D721Med (cell line): ENCODE results near the gene SOBP.
"Not testable (repeated sequence)": the region's sequence is repeated elsewhere in the genome, so short reads cannot be mapped to it uniquely, and the experiment has no call there.

Experiments
- DNase-seq: peaks from one replicate; pipeline ENCODE4 v3.0.0; 2011; ENCODE audit warnings: low spot score; ENCODE audit not compliant: insufficient read length
- FAIRE-seq: peaks from 2 replicates; lab custom pipeline; 2011; peaks lifted over from hg19 to GRCh38; lab: Jason Lieb, UNC
- TF ChIP-seq, protein P1 (sequence below): IDR thresholded peaks from 2 replicates; pipeline ENCODE4 v1.5.1; 2012; ENCODE audit warnings: mild to moderate bottlenecking, control low read depth; ENCODE audit not compliant: insufficient read depth; ENCODE audit errors: missing control alignments

SOBP gene

GRCh38 chr6:107545763-107546162, 55.8 kb downstream of the SOBP start:
- FAIRE-seq: no peak
- no peak for DNase-seq
- TF ChIP-seq, protein P1, sequence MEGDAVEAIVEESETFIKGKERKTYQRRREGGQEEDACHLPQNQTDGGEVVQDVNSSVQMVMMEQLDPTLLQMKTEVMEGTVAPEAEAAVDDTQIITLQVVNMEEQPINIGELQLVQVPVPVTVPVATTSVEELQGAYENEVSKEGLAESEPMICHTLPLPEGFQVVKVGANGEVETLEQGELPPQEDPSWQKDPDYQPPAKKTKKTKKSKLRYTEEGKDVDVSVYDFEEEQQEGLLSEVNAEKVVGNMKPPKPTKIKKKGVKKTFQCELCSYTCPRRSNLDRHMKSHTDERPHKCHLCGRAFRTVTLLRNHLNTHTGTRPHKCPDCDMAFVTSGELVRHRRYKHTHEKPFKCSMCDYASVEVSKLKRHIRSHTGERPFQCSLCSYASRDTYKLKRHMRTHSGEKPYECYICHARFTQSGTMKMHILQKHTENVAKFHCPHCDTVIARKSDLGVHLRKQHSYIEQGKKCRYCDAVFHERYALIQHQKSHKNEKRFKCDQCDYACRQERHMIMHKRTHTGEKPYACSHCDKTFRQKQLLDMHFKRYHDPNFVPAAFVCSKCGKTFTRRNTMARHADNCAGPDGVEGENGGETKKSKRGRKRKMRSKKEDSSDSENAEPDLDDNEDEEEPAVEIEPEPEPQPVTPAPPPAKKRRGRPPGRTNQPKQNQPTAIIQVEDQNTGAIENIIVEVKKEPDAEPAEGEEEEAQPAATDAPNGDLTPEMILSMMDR: no peak

GRCh38 chr6:107546691-107547450, 57.0 kb downstream of the SOBP start:
- no peak for DNase-seq
- TF ChIP-seq, protein P1: no peak
- no peak for FAIRE-seq

DNA sequence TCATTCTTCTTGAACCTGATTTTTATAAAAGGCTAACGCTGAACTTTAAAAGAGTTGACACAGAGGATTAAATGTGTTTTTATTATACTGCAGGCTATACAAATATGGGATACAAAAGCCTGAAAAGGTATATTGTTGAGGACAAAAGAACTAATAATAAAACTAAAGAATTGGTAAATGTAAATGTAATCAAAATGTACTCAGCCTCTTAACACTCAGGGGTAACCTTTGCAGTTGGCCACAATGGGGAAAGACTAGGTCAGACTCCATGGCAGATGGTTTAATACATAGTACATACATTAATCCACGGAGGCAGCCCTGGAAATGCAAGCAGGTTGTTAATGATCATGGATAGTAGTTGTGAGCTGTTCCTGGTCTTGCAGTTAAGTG, 57.5 kb downstream of the SOBP start:
- DNase-seq (no peak), FAIRE-seq (no peak)
- TF ChIP-seq, protein P1: no peak

GRCh38 chr6:107550241-107550840, 60.4 kb downstream of the SOBP start:
- TF ChIP-seq, protein P1: no peak
- FAIRE-seq: no peak
- no peak for DNase-seq

GRCh38 chr6:107550906-107551305, 61.0 kb downstream of the SOBP start:
- TF ChIP-seq, protein P1: no peak
- no peak for DNase-seq

GRCh38 chr6:107553121-107553520, 63.2 kb downstream of the SOBP start:
- DNase-seq, FAIRE-seq: not testable (repeated sequence)

More at GRCh38 chr6:107550906-107551305, 61.0 kb downstream of the SOBP start:
- no peak for FAIRE-seq

- TF ChIP-seq, protein P1: no peak
- FAIRE-seq: no peak
- no peak for DNase-seq
Observed at GRCh38 chr6:107554326-107554725, 64.4 kb downstream of the SOBP start.
